H1 (cell line): ENCODE data around the gene PIEZO1. TPM values are rescaled to one million over a fixed set of nuclear protein-coding genes. Genes with fewer than 3 reads are reported as not detected.

Source experiments
- CTCF ChIA-PET: fragments of 300-600 bp; sonication (Branson Sonifier 250); formaldehyde crosslinking; loops from one replicate; lab custom pipeline; 2021; ENCODE audit not compliant: partially characterized antibody; lab: Charles Lee
- POLR2A ChIA-PET: fragments of 300-600 bp; sonication (Branson Sonifier 250); formaldehyde crosslinking; loops from one replicate; lab custom pipeline; 2021; ENCODE audit warnings: inconsistent platforms; ENCODE audit not compliant: partially characterized antibody; lab: Charles Lee
- DNase-seq, 2 experiments: peaks; one replicate each; pipeline versions ENCODE4 v3.0.0 to v3.0.0-alpha.2; 2010 to 2022; ENCODE audit warnings: low spot score in 2 of 2, low read depth in 1 of 2, mixed read lengths in 1 of 2
- FAIRE-seq: peaks from 2 replicates; lab custom pipeline; 2011; peaks lifted over from hg19 to GRCh38; lab: Jason Lieb, UNC
- H2AFZ ChIP-seq: 2 replicates; pipeline ENCODE4 v1.8.1; 2012; ENCODE audit warnings: low read length, inconsistent platforms
- H2AK5ac ChIP-seq: 2 replicates; pipeline ENCODE4 v1.6.1; 2013; ENCODE audit warnings: low read depth, low read length
- H2BK120ac ChIP-seq: replicated peaks from 2 replicates; pipeline ENCODE3; 2013; ENCODE audit warnings: low read depth, low read length, inconsistent platforms
- H2BK12ac ChIP-seq: 2 replicates; pipeline ENCODE4 v1.6.1; 2013; ENCODE audit warnings: low read depth, low read length
- H2BK15ac ChIP-seq: 2 replicates; pipeline ENCODE4 v1.6.1; 2013; ENCODE audit warnings: low read length
- H2BK20ac ChIP-seq: 2 replicates; pipeline ENCODE4 v1.6.1; 2013; ENCODE audit warnings: low read length
- H2BK5ac ChIP-seq: 2 replicates; pipeline ENCODE4 v1.6.1; 2013; ENCODE audit warnings: low read depth, low read length
- H3K14ac ChIP-seq: 2 replicates; pipeline ENCODE4 v1.6.1; 2013; ENCODE audit warnings: inconsistent platforms; ENCODE audit not compliant: insufficient read length
- H3K18ac ChIP-seq: 2 replicates; pipeline ENCODE4 v1.6.1; 2013; ENCODE audit warnings: low read length; ENCODE audit errors: extremely low read depth
- H3K23ac ChIP-seq: 2 replicates; pipeline ENCODE4 v1.6.1; 2013; ENCODE audit warnings: inconsistent platforms; ENCODE audit not compliant: insufficient read length
- H3K23me2 ChIP-seq: 2 replicates; pipeline ENCODE4 v1.6.1; 2013; ENCODE audit warnings: low read depth, low read length
- H3K27ac ChIP-seq: 2 replicates; pipeline ENCODE4 v1.6.1; 2011; ENCODE audit warnings: low read depth, low read length, inconsistent platforms
- H3K27me3 ChIP-seq, 4 experiments: replicated peaks in 1 of 4; 1 replicate in 1 of 4; 2 replicates in 3 of 4; pipeline versions ENCODE4 v1.6.1 to v1.8.1; 2011 to 2013; ENCODE audit warnings: low read length in 3 of 4, mild to moderate bottlenecking in 3 of 4, inconsistent platforms in 2 of 4, mixed read lengths in 2 of 4, moderate library complexity in 1 of 4; ENCODE audit not compliant: control insufficient read depth in 3 of 4, insufficient read depth in 3 of 4; ENCODE audit errors: extremely low read depth in 1 of 4
- H3K36me3 ChIP-seq, 4 experiments: 2 replicates each; pipeline versions ENCODE4 v1.6.1 to v1.8.1; 2011 to 2013; ENCODE audit warnings: mild to moderate bottlenecking in 4 of 4, low read length in 3 of 4, moderate library complexity in 2 of 4, control low read depth in 1 of 4, inconsistent platforms in 1 of 4; ENCODE audit not compliant: insufficient read depth in 4 of 4, control insufficient read depth in 2 of 4
- H3K4ac ChIP-seq: replicated peaks from 2 replicates; pipeline ENCODE3; 2013; ENCODE audit warnings: low read length, low read depth, mixed read lengths, inconsistent platforms; ENCODE audit not compliant: insufficient read length
- H3K4me1 ChIP-seq, 4 experiments: replicated peaks in 1 of 4; 1 replicate in 1 of 4; 2 replicates in 3 of 4; pipeline versions ENCODE4 v1.6.1 to v1.8.1; 2011 to 2013; ENCODE audit warnings: low read length in 3 of 4, inconsistent platforms in 2 of 4, mixed read lengths in 1 of 4; ENCODE audit not compliant: insufficient read depth in 4 of 4, control insufficient read depth in 3 of 4
- H3K4me2 ChIP-seq, 2 experiments: 2 replicates each; pipeline versions ENCODE4 v1.6.1 to v1.8.1; 2011 to 2013; ENCODE audit warnings: low read depth in 2 of 2, low read length in 2 of 2, control low read depth in 1 of 2, inconsistent platforms in 1 of 2, mild to moderate bottlenecking in 1 of 2; ENCODE audit not compliant: insufficient read depth in 1 of 2
- H3K4me3 ChIP-seq, 4 experiments: fragments of 200-600, 300-600 bp in 1 of 4; sonication (generic), shearing (Covaris generic), sonication (Bioruptor Twin) in 1 of 4; 2 replicates each; pipeline versions ENCODE4 v1.5.1 to v1.8.1; 2011 to 2016; ENCODE audit warnings: low read length in 4 of 4, low read depth in 3 of 4, control low read depth in 2 of 4, inconsistent platforms in 2 of 4, mild to moderate bottlenecking in 2 of 4, mixed read lengths in 1 of 4, moderate library complexity in 1 of 4; ENCODE audit not compliant: insufficient read depth in 2 of 4; ENCODE audit errors: extremely low read depth in 1 of 4
- H3K56ac ChIP-seq: replicated peaks from 2 replicates; pipeline ENCODE3; 2013; ENCODE audit warnings: low read depth, mild to moderate bottlenecking, mixed read lengths, low read length, inconsistent platforms; ENCODE audit not compliant: insufficient read length
- H3K79me1 ChIP-seq: 2 replicates; pipeline ENCODE4 v1.6.1; 2013; ENCODE audit warnings: low read depth, low read length, control low read depth
- H3K79me2 ChIP-seq, 2 experiments: 2 replicates each; pipeline versions ENCODE4 v1.6.1 to v1.8.1; 2012 to 2013; ENCODE audit warnings: low read length in 2 of 2, mild to moderate bottlenecking in 2 of 2, inconsistent platforms in 1 of 2; ENCODE audit not compliant: insufficient read depth in 2 of 2, control insufficient read depth in 1 of 2
- H3K9ac ChIP-seq, 4 experiments: replicated peaks in 1 of 4; 1 replicate in 1 of 4; 2 replicates in 3 of 4; pipeline versions ENCODE4 v1.6.1 to v1.8.1; 2011 to 2013; ENCODE audit warnings: low read depth in 3 of 4, low read length in 3 of 4, control low read depth in 2 of 4, mild to moderate bottlenecking in 2 of 4, moderate library complexity in 2 of 4, inconsistent platforms in 1 of 4; ENCODE audit errors: extremely low read depth in 1 of 4
- H3K9me3 ChIP-seq, 2 experiments: 2 replicates each; pipeline versions ENCODE4 v1.6.1 to v1.8.1; 2012 to 2013; ENCODE audit warnings: mild to moderate bottlenecking in 2 of 2, moderate library complexity in 2 of 2, control low read depth in 1 of 2, inconsistent platforms in 1 of 2, low read depth in 1 of 2, low read length in 1 of 2, mixed read lengths in 1 of 2; ENCODE audit not compliant: insufficient read depth in 2 of 2
- H4K20me1 ChIP-seq, 2 experiments: replicated peaks in 1 of 2; 2 replicates each; pipeline versions ENCODE3 to v1.8.1; 2011 to 2013; ENCODE audit warnings: inconsistent platforms in 2 of 2, low read length in 2 of 2, mild to moderate bottlenecking in 1 of 2; ENCODE audit not compliant: insufficient read depth in 2 of 2, control insufficient read depth in 1 of 2
- H4K5ac ChIP-seq: 2 replicates; pipeline ENCODE4 v1.6.1; 2013; ENCODE audit warnings: low read length, low read depth, mixed read lengths, inconsistent platforms; ENCODE audit not compliant: insufficient read length
- H4K8ac ChIP-seq: 2 replicates; pipeline ENCODE4 v1.8.0; 2013; ENCODE audit warnings: mild to moderate bottlenecking, moderate library complexity, low read length, inconsistent platforms; ENCODE audit not compliant: insufficient read depth; ENCODE audit errors: extremely low read depth
- H4K91ac ChIP-seq: replicated peaks from 2 replicates; pipeline ENCODE3; 2013; ENCODE audit warnings: low read length, mixed read lengths, inconsistent platforms; ENCODE audit not compliant: insufficient read length
- EGR1 ChIP-seq: IDR thresholded peaks from 2 replicates; pipeline ENCODE4 v1.6.1; 2011; ENCODE audit warnings: low read depth, low read length, borderline replicate concordance
- JUND ChIP-seq: IDR thresholded peaks from 2 replicates; pipeline ENCODE4 v1.6.1; 2011; ENCODE audit warnings: mild to moderate bottlenecking, improper control_type of control experiment, low read length
- KDM5A ChIP-seq: fragments of 200-600 bp; IDR thresholded peaks from 2 replicates; pipeline ENCODE4 v1.7.1; 2012; ENCODE audit warnings: mild to moderate bottlenecking, low read length, inconsistent platforms, mixed read lengths
- RBBP5 ChIP-seq: IDR thresholded peaks from 2 replicates; pipeline ENCODE4 v1.7.1; 2012; ENCODE audit warnings: low read depth, mild to moderate bottlenecking, inconsistent platforms, low read length, moderate library complexity, borderline replicate concordance
- RFX5 ChIP-seq: IDR thresholded peaks from 2 replicates; pipeline ENCODE4 v1.6.1; 2011; ENCODE audit warnings: low read depth, low read length, improper control_type of control experiment, borderline replicate concordance
- TEAD4 ChIP-seq: IDR thresholded peaks from 2 replicates; pipeline ENCODE4 v1.6.1; 2012; ENCODE audit warnings: low read depth, low read length, inconsistent platforms, mixed read lengths
- WGBS, 2 experiments: shearing (Covaris generic) in 1 of 2; methylation state at CpG; one replicate each; pipeline versions ENCODE4 v1.1.6 to v1.1.7; 2013 to 2015; ENCODE audit warnings: low lambda C conversion rate in 2 of 2, mixed read lengths in 2 of 2, inconsistent platforms in 1 of 2, low coverage in 1 of 2, missing lambda C conversion rate in 1 of 2; ENCODE audit not compliant: insufficient replicate concordance in 2 of 2, insufficient coverage in 1 of 2, insufficient read length in 1 of 2; ENCODE audit errors: extremely low coverage in 1 of 2, missing lambda C conversion rate in 1 of 2; 5-methylcytosine and 5-hydroxymethylcytosine counted together
- polyA plus RNA-seq, 7 experiments: library from polyadenylated mRNA; depleted of rRNA in 3 of 7; stranded (reverse) in 5 of 7; unstranded in 2 of 7; fragments of >200 nt in 5 of 7; fragments of 200-250 nt in 2 of 7; gene quantifications; 1 replicate in 5 of 7; 2 replicates in 1 of 7; 4 replicates in 1 of 7; pipeline versions ENCODE4 v1.2.1 to v1.2.3, GENCODE V29; 2011 to 2013; ENCODE audit warnings: missing spikeins in 2 of 7, mixed read lengths in 2 of 7
- total RNA-seq: library from RNA; stranded (reverse); fragmentation: NEBNext Ultra II Directional; extraction: Animal tissue kit (Norgen Biotek cat#: 25700); gene quantifications from 2 replicates; pipeline ENCODE4 v1.2.1, GENCODE V29; 2021

Gene PIEZO1
- total and polyA plus RNA-seq, 2 of the 8 experiments (the other 6 are each of a cell fraction or from before 2014, with no cell fraction given): 42.3 to 67.5 TPM

DNA sequence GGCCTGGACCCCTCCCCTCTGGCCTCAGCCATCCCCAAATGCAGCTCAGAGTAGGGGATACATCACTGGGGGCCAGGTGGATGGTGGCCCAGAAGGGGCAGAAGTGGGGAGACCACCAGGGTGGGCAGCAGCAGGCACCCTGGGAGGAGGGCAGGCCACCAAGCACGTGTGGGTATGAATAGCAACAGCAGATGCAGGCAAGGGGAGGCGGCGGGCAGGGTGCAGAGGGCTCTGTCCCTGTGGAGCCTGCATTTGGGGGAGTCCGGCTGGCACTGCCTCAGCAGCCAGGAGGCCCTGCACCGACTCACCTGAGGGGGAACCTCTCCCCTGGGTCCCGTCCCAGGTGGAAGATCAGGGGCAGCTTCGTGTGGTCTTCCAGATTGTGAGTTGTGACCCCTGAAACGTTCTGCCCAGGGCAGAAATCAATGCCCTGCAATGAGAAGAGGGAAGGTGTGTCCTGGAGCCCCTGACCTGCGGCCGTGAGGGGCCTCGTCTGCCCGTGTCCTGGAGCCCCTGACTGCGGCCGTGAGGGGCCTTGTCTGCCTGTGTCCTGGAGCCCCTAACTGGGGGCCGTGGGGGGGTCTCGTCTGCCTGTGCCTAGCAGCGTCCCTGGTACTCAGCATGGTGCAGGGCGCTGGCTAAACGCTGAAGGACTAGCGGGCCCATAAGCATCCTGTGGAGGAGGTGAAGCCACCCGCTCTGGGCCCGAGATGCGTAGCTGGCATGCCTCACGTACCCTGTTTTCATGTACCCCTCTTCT lies 37.4 kb upstream of the PIEZO1 start:
- TF ChIP-seq TEAD4: no peak
- TF ChIP-seq RFX5: no peak
- no peak for TF ChIP-seq EGR1
- no peak for TF ChIP-seq KDM5A
- TF ChIP-seq JUND: no peak
- TF ChIP-seq RBBP5: no peak
- TF ChIP-seq, all 59 proteins: peak for 0
- H3K79me2 ChIP-seq: no peaks in the 10 kb centered on the region
- no peak overlapping the region for H3K4ac ChIP-seq
- DNase-seq: no peak
- H3K27me3 ChIP-seq: no peaks in the 10 kb centered on the region
- no peak overlapping the region for H3K4me3 ChIP-seq
- no peak overlapping the region for H2BK12ac ChIP-seq
- WGBS, 2 experiments: 92% methylated on average over 24 of the region's 24 CpGs; no CpG with 5 or more reads in 1 of the 2 experiments
- H3K23ac ChIP-seq: no peak overlapping the region
- H4K5ac ChIP-seq: no peak overlapping the region
- no peak overlapping the region for H3K56ac ChIP-seq
- no peak overlapping the region for H3K14ac ChIP-seq
- no peak overlapping the region for H3K18ac ChIP-seq
- no peak overlapping the region for H3K9ac ChIP-seq
- H3K4me2 ChIP-seq: no peak overlapping the region
- ChIA-PET CTCF (interaction anchor here (0.6 to 3.0 kb wide), 6 partner anchors 11 to 521 kb away, joined by 3 to 16 read pairs (median 3); partner anchors contain the start of gene APRT), POLR2A (interaction anchor here (0.6 to 9.0 kb wide), 2 partner anchors 13 to 34 kb away, joined by 3 to 77 read pairs; partner anchors contain the start of genes APRT, GALNS and TRAPPC2L)
- H2BK120ac ChIP-seq: no peak overlapping the region
- no peaks in the 10 kb centered on the region for H3K9me3 ChIP-seq
- no peaks in the 10 kb centered on the region for H3K36me3 ChIP-seq
- no peak overlapping the region for H2BK5ac ChIP-seq
- no peaks in the 10 kb centered on the region for H3K79me1 ChIP-seq
- no peak for FAIRE-seq
- H4K91ac ChIP-seq: no peak overlapping the region
- H3K23me2 ChIP-seq: no peaks in the 10 kb centered on the region
- no peak overlapping the region for H2BK15ac ChIP-seq
- no peak overlapping the region for H2BK20ac ChIP-seq
- no peak overlapping the region for H2AK5ac ChIP-seq
- H2AFZ ChIP-seq: no peak overlapping the region
- H4K8ac ChIP-seq: no peak overlapping the region
- H3K27ac ChIP-seq: no peak overlapping the region
- H3K4me1 ChIP-seq: no peaks in the 10 kb centered on the region
- peaks cover 0 to 4% of the 10 kb centered on the region in 2 experiments for H4K20me1 ChIP-seq
